Natural killer cell (primary cell): ENCODE measurements around the gene HACD1. TPM values are rescaled to one million over a fixed set of nuclear protein-coding genes. Genes with fewer than 3 reads are reported as not detected.

Source experiments
- ATAC-seq, 3 donors: fragments of 150-1000 bp in 2 of 3; fragments of 200-7000 bp in 1 of 3; cut with Tn5 transposase; 1 replicate in 1 of 3; 2 replicates in 2 of 3; pipeline ENCODE4 v1.10.0; 2021; ENCODE audit warnings: mild to moderate bottlenecking in 2 of 3, moderate library complexity in 2 of 3
- DNase-seq, 2 donors: peaks; one replicate each; pipeline versions ENCODE4 v3.0.0 to v3.0.0-alpha.2; 2013 to 2021; ENCODE audit warnings: mixed read lengths in 1 of 2
- H3K27ac ChIP-seq: one replicate; pipeline ENCODE4 v1.5.1; 2013; ENCODE audit warnings: mild to moderate bottlenecking, low read length
- H3K27me3 ChIP-seq: one replicate; pipeline ENCODE4 v1.6.1; 2013; ENCODE audit warnings: low read length; ENCODE audit not compliant: control insufficient read depth, insufficient read depth
- H3K36me3 ChIP-seq: one replicate; pipeline ENCODE4 v1.6.1; 2013; ENCODE audit warnings: low read length; ENCODE audit not compliant: control insufficient read depth, insufficient read depth
- H3K4me1 ChIP-seq: one replicate; pipeline ENCODE4 v1.6.1; 2013; ENCODE audit warnings: low read length; ENCODE audit not compliant: control insufficient read depth, insufficient read depth
- H3K4me3 ChIP-seq: one replicate; pipeline ENCODE4 v1.5.1; 2013; ENCODE audit warnings: low read length
- H3K9me3 ChIP-seq: one replicate; pipeline ENCODE4 v1.6.1; 2013; ENCODE audit warnings: low read length; ENCODE audit not compliant: control insufficient read depth, insufficient read depth
- H3K27ac Mint-ChIP-seq, 2 donors: one replicate each; pipeline ENCODE4 v1.8.0; 2022; ENCODE audit warnings: mild to moderate bottlenecking in 2 of 2, mixed read lengths in 2 of 2, moderate library complexity in 1 of 2
- H3K27me3 Mint-ChIP-seq, 2 donors: one replicate each; pipeline ENCODE4 v1.8.0; 2022; ENCODE audit warnings: low read depth in 2 of 2, mixed read lengths in 2 of 2
- H3K36me3 Mint-ChIP-seq: one replicate; pipeline ENCODE4 v1.8.0; 2022; ENCODE audit warnings: mixed read lengths
- H3K4me1 Mint-ChIP-seq, 2 donors: one replicate each; pipeline ENCODE4 v1.8.0; 2022; ENCODE audit warnings: mixed read lengths in 2 of 2
- H3K4me3 Mint-ChIP-seq: one replicate; pipeline ENCODE4 v1.8.0; 2022; ENCODE audit warnings: mild to moderate bottlenecking, moderate library complexity, mixed read lengths
- H3K9me3 Mint-ChIP-seq, 2 donors: one replicate each; pipeline ENCODE4 v1.8.0; 2022; ENCODE audit warnings: mixed read lengths in 2 of 2
- CTCF ChIP-seq: fragments of 200-600 bp; IDR thresholded peaks from one replicate; pipeline ENCODE4 v1.8.0; 2022; ENCODE audit warnings: antibody characterized with exemption
- WGBS: methylation state at CpG from one replicate; pipeline ENCODE4 v1.1.7; 2013; ENCODE audit warnings: missing lambda C conversion rate; ENCODE audit not compliant: insufficient coverage; 5-methylcytosine and 5-hydroxymethylcytosine counted together
- intact Hi-C: fragments of 100-400 bp; cut with micrococcal nuclease; formaldehyde crosslinking; loops from one replicate; pipeline ENCODE4 v1.14.2; 2022
- total RNA-seq, 4 donors: library from RNA; stranded (reverse); fragments of 120-200 nt in 1 of 4; gene quantifications; one replicate each; pipeline versions ENCODE4 v1.2.3 to v1.2.4, GENCODE V29; 2013 to 2022

The HACD1 gene
- total RNA-seq, 3 donors from 2014 or later (not counting 1 experiment from before 2014, with no cell fraction given): 0.82 to 1.5 (median 0.87) TPM

GRCh38 chr10:17659365-17659764, 42.2 kb upstream of the HACD1 start:
- H3K27ac Mint-ChIP-seq: no peak overlapping the region
- intact Hi-C loops: no loop called here
- H3K4me3 Mint-ChIP-seq: no peak overlapping the region
- no peak for DNase-seq
- peaks cover 46 to 58% of the 10 kb centered on the region in 2 donors for H3K4me1 Mint-ChIP-seq
- H3K36me3 Mint-ChIP-seq: peaks cover 17% of the 10 kb centered on the region
- Histone ChIP-seq H3K9me3 (no peaks in the 10 kb centered on the region), H3K27me3 (no peaks in the 10 kb centered on the region), H3K4me1 (no peaks in the 10 kb centered on the region), H3K36me3 (peaks cover 12% of the 10 kb centered on the region), H3K4me3 (no peak overlapping the region), H3K27ac (no peak overlapping the region)
- 92% methylated on average over 3 of the region's 4 CpGs for WGBS
- no peaks in the 10 kb centered on the region for H3K9me3 Mint-ChIP-seq
- no peaks in the 10 kb centered on the region for H3K27me3 Mint-ChIP-seq
- no peak for TF ChIP-seq CTCF
- ATAC-seq: no peak

GRCh38 chr10:17657103-17657500, 39.9 kb upstream of the HACD1 start:
- TF ChIP-seq CTCF: no peak
- Mint-ChIP-seq H3K4me3 (no peak overlapping the region), H3K36me3 (peaks cover 9% of the 10 kb centered on the region), H3K4me1 (peaks cover 48 to 51% of the 10 kb centered on the region in 2 donors), H3K9me3 (peaks cover 0 to 2% of the 10 kb centered on the region in 2 donors), H3K27ac (no peak overlapping the region), H3K27me3 (no peaks in the 10 kb centered on the region)
- no peaks in the 10 kb centered on the region for H3K27me3 ChIP-seq
- intact Hi-C loops: no loop called here
- no peak overlapping the region for H3K4me3 ChIP-seq
- ATAC-seq (no peak), DNase-seq (no peak)
- no peaks in the 10 kb centered on the region for H3K4me1 ChIP-seq
- WGBS: no CpG with 5 or more reads among the region's 1 CpG
- H3K36me3 ChIP-seq: peaks cover 17% of the 10 kb centered on the region
- peaks cover 6% of the 10 kb centered on the region for H3K9me3 ChIP-seq
- no peak overlapping the region for H3K27ac ChIP-seq

GRCh38 chr10:17655567-17656146, 38.5 kb upstream of the HACD1 start:
- Mint-ChIP-seq H3K27ac (peak overlapping the region in 1 of 2 donors; percentile 57), H3K27me3 (no peaks in the 10 kb centered on the region), H3K4me1 (peaks cover 56 to 61% of the 10 kb centered on the region in 2 donors), H3K36me3 (no peaks in the 10 kb centered on the region), H3K4me3 (no peak overlapping the region), H3K9me3 (peaks cover 0 to 2% of the 10 kb centered on the region in 2 donors)
- peaks cover 7% of the 10 kb centered on the region for H3K36me3 ChIP-seq
- H3K4me1 ChIP-seq: no peaks in the 10 kb centered on the region
- ATAC-seq (peak in 2 of 3 donors; percentile 32 to 76), DNase-seq (peak in 1 of 2 donors; percentile 23)
- peaks cover 6% of the 10 kb centered on the region for H3K9me3 ChIP-seq
- H3K27ac ChIP-seq: no peak overlapping the region
- intact Hi-C loops: no loop called here
- WGBS: 64% methylated on average over 4 of the region's 5 CpGs
- H3K27me3 ChIP-seq: no peaks in the 10 kb centered on the region
- no peak for TF ChIP-seq CTCF
- no peak overlapping the region for H3K4me3 ChIP-seq

GRCh38 chr10:17655009-17655408, 37.8 kb upstream of the HACD1 start:
- H3K36me3 Mint-ChIP-seq: no peaks in the 10 kb centered on the region
- H3K27ac ChIP-seq: no peak overlapping the region

More at GRCh38 chr10:17655009-17655408, 37.8 kb upstream of the HACD1 start:
- Histone ChIP-seq H3K4me1 (no peaks in the 10 kb centered on the region), H3K9me3 (peaks cover 6% of the 10 kb centered on the region), H3K36me3 (peaks cover 6% of the 10 kb centered on the region), H3K27me3 (no peaks in the 10 kb centered on the region), H3K4me3 (no peak overlapping the region)
- TF ChIP-seq CTCF: no peak
- ATAC-seq: no peak
- 90% methylated on average over 3 of the region's 3 CpGs for WGBS
- Mint-ChIP-seq H3K9me3 (peaks cover 0 to 2% of the 10 kb centered on the region in 2 donors), H3K4me3 (no peak overlapping the region), H3K4me1 (peaks cover 56 to 65% of the 10 kb centered on the region in 2 donors), H3K27ac (peak overlapping the region in 1 of 2 donors; percentile 57), H3K27me3 (no peaks in the 10 kb centered on the region)
- intact Hi-C loops: no loop called here
- no peak for DNase-seq
